Activated naive CD8-positive, alpha-beta T cell treated with anti-CD3 and anti-CD28 coated beads, Interleukin-2, amount 50 U/mL, for 24 hours (primary cell): ENCODE results near the gene SPOCK1.

Experiments
- ATAC-seq: fragments of 150-1000 bp; cut with Tn5 transposase; one replicate; pipeline ENCODE4 v1.10.0; 2021
- DNase-seq: peaks from one replicate; pipeline ENCODE4 v3.0.0; 2021
- H3K27ac Mint-ChIP-seq: one replicate; pipeline ENCODE4 v1.8.0; 2021; ENCODE audit warnings: mild to moderate bottlenecking, mixed read lengths
- H3K27me3 Mint-ChIP-seq: one replicate; pipeline ENCODE4 v1.8.0; 2021; ENCODE audit warnings: mixed read lengths
- H3K36me3 Mint-ChIP-seq: one replicate; pipeline ENCODE4 v1.8.0; 2021; ENCODE audit warnings: low read depth, mixed read lengths
- H3K4me1 Mint-ChIP-seq: one replicate; pipeline ENCODE4 v1.8.0; 2021; ENCODE audit warnings: mixed read lengths
- H3K4me3 Mint-ChIP-seq: one replicate; pipeline ENCODE4 v1.8.0; 2021; ENCODE audit warnings: mild to moderate bottlenecking, moderate library complexity, mixed read lengths
- H3K9me3 Mint-ChIP-seq: one replicate; pipeline ENCODE4 v1.8.0; 2021; ENCODE audit warnings: mixed read lengths

SPOCK1 gene

DNA sequence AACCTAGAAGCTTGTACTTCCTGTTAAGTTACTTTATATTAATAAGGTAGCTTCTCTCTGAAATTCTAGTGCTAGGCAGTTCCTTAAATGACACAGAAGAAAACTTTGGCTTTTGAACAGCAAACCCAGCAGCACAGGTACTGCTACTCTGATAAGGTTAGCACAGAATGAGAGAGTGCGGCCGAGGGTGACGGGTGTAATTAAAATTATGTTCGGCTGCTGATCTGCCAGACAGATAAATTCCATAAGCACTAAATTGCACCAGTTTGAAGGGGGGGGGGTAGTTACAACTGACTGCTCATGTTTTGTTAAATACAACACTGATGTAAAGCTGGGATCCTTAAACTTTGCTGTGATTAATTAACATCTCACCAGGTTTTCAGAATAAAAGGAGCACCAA lies 475.1 kb downstream of the SPOCK1 start:
- Mint-ChIP-seq H3K9me3 (no peaks in the 10 kb centered on the region), H3K4me1 (no peaks in the 10 kb centered on the region), H3K36me3 (no peaks in the 10 kb centered on the region), H3K4me3 (no peak overlapping the region), H3K27me3 (peaks cover 5% of the 10 kb centered on the region), H3K27ac (no peak overlapping the region)
- DNase-seq (no peak), ATAC-seq (no peak)

GRCh38 chr5:137023371-137023770 lies 475.8 kb downstream of the SPOCK1 start:
- Mint-ChIP-seq H3K4me3 (no peak overlapping the region), H3K27ac (no peak overlapping the region), H3K9me3 (no peaks in the 10 kb centered on the region), H3K4me1 (no peaks in the 10 kb centered on the region), H3K36me3 (no peaks in the 10 kb centered on the region), H3K27me3 (peaks cover 5% of the 10 kb centered on the region)
- DNase-seq (no peak), ATAC-seq (no peak)

DNA sequence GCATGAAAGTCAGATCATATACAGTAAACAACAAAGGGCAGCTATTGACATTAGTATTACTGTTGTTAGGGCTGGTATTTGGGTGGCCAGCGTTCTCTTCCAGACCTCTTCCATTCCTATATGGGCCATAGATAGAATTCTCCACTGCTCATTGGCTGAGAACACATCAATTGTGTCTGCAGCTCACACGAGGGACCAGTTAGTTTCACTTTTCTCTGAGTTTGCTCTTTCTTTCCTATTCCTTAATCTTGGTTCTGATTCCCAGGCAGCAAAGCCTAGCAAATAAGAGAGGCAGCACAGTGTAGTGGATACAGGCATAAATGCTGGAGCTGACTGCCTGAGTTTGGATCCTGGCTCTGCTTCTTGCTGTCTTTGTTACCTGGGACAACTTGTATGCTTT lies 476.4 kb downstream of the SPOCK1 start:
- ATAC-seq (no peak), DNase-seq (no peak)
- Mint-ChIP-seq H3K27me3 (peaks cover 5% of the 10 kb centered on the region), H3K27ac (no peak overlapping the region), H3K4me3 (no peak overlapping the region), H3K4me1 (no peaks in the 10 kb centered on the region), H3K36me3 (no peaks in the 10 kb centered on the region), H3K9me3 (no peaks in the 10 kb centered on the region)

- H3K27ac Mint-ChIP-seq: no peak overlapping the region
- no peaks in the 10 kb centered on the region for H3K4me1 Mint-ChIP-seq
- no peaks in the 10 kb centered on the region for H3K36me3 Mint-ChIP-seq
- no peaks in the 10 kb centered on the region for H3K9me3 Mint-ChIP-seq
- DNase-seq: no peak
- ATAC-seq: no peak
- peaks cover 5% of the 10 kb centered on the region for H3K27me3 Mint-ChIP-seq
- H3K4me3 Mint-ChIP-seq: no peak overlapping the region
These were observed 477.1 kb downstream of the SPOCK1 start for GRCh38 chr5:137022043-137022442.

DNA sequence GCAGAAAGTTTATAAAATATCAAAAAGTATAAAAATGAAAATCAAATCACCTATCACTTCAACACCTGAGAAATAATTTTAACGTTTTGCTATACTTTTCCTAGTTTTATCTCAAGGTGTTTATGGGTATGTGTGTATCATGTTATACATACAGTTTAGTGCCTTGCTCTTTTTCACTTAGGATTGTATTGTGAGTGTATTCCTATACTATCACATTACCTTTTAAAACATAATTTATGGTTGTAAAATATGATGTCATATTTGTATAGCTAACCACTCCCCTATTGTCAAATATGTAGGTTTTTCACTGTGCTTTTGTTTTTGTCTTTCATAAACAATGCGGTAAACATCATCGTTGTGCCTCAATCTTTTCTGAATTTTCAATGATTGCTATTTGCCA lies 479.9 kb downstream of the SPOCK1 start:
- ATAC-seq (no peak), DNase-seq (no peak)
- H3K27ac Mint-ChIP-seq: no peak overlapping the region
- no peaks in the 10 kb centered on the region for H3K4me1 Mint-ChIP-seq
- H3K4me3 Mint-ChIP-seq: no peak overlapping the region
- H3K9me3 Mint-ChIP-seq: no peaks in the 10 kb centered on the region
- no peaks in the 10 kb centered on the region for H3K36me3 Mint-ChIP-seq
- no peaks in the 10 kb centered on the region for H3K27me3 Mint-ChIP-seq

GRCh38 chr5:137016783-137017324 lies 482.3 kb downstream of the SPOCK1 start:
- H3K36me3 Mint-ChIP-seq: no peaks in the 10 kb centered on the region
- H3K4me3 Mint-ChIP-seq: no peak overlapping the region
- DNase-seq: no peak
- no peaks in the 10 kb centered on the region for H3K4me1 Mint-ChIP-seq
- ATAC-seq: no peak
- H3K27me3 Mint-ChIP-seq: peaks cover 2% of the 10 kb centered on the region
- H3K27ac Mint-ChIP-seq: no peak overlapping the region
- H3K9me3 Mint-ChIP-seq: peaks cover 3% of the 10 kb centered on the region

GRCh38 chr5:137015540-137016116 lies 483.5 kb downstream of the SPOCK1 start:
- ATAC-seq: no peak
- no peaks in the 10 kb centered on the region for H3K36me3 Mint-ChIP-seq
- no peaks in the 10 kb centered on the region for H3K4me1 Mint-ChIP-seq
- DNase-seq: no peak
- peaks cover 3% of the 10 kb centered on the region for H3K9me3 Mint-ChIP-seq
- H3K4me3 Mint-ChIP-seq: no peak overlapping the region
- peaks cover 2% of the 10 kb centered on the region for H3K27me3 Mint-ChIP-seq
- H3K27ac Mint-ChIP-seq: no peak overlapping the region

- Mint-ChIP-seq H3K27me3 (peaks cover 2% of the 10 kb centered on the region), H3K4me3 (no peak overlapping the region), H3K4me1 (no peaks in the 10 kb centered on the region), H3K36me3 (no peaks in the 10 kb centered on the region), H3K9me3 (peaks cover 3% of the 10 kb centered on the region), H3K27ac (no peak overlapping the region)
- ATAC-seq (no peak), DNase-seq (no peak)
These were observed 484.4 kb downstream of the SPOCK1 start for GRCh38 chr5:137014731-137015130.

- no peaks in the 10 kb centered on the region for H3K4me1 Mint-ChIP-seq
- H3K27me3 Mint-ChIP-seq: peaks cover 2% of the 10 kb centered on the region
- H3K4me3 Mint-ChIP-seq: no peak overlapping the region
- no peak for ATAC-seq
- no peak for DNase-seq
- peaks cover 3% of the 10 kb centered on the region for H3K9me3 Mint-ChIP-seq
- no peak overlapping the region for H3K27ac Mint-ChIP-seq
- no peaks in the 10 kb centered on the region for H3K36me3 Mint-ChIP-seq
These were observed 488.9 kb downstream of the SPOCK1 start for GRCh38 chr5:137010226-137010625.

DNA sequence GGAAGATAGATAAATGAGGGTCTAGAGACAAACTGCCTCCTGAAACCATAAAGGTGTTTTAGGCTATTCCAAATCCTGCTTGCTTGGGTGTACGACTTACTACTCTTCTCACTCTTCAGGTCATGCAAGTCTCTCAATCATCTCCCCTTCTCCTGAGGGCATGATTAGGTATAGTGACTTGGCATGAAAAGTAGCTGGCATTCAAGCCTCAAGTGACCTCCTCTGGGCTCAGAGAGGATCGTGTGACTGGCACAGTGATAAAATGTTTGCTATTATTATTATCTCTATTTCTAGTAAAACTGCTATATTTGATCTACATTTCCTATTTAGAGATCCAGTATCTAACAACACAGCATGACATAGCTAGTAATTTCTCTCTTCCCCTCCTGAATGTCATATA lies 494.8 kb downstream of the SPOCK1 start:
- Mint-ChIP-seq H3K4me1 (no peaks in the 10 kb centered on the region), H3K4me3 (no peak overlapping the region), H3K27ac (no peak overlapping the region), H3K36me3 (no peaks in the 10 kb centered on the region), H3K9me3 (no peaks in the 10 kb centered on the region), H3K27me3 (no peaks in the 10 kb centered on the region)
- no peak for DNase-seq
- ATAC-seq: no peak

DNA sequence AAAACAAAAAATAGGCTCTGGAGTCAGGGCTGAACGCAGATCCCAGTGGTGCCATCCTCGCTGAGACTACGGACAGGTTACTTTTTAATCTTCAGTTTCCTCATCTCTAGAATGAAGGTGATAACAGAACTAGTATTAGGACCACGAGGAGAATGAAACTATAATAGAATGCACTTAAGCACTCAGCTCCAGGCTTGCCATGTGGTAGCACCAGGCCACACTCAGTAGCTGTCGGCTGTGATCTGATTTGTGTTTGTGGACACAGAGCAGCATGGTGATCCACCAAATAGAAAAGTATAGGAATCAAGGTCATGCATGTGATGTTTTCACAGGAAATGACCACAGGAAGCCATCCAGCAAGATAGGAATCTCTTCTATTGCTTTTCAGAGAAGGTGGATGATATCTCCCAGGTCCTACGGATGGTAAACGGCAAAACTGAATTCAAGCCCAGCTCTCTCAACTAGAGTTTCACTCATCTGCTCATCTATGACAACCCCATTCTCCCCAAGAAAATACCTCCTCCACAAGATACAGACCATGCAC lies 498.0 kb downstream of the SPOCK1 start:
- H3K4me1 Mint-ChIP-seq: no peaks in the 10 kb centered on the region
- DNase-seq (no peak), ATAC-seq (no peak)
- H3K9me3 Mint-ChIP-seq: no peaks in the 10 kb centered on the region
- H3K4me3 Mint-ChIP-seq: no peak overlapping the region
- H3K27me3 Mint-ChIP-seq: no peaks in the 10 kb centered on the region
- H3K27ac Mint-ChIP-seq: no peak overlapping the region
- H3K36me3 Mint-ChIP-seq: no peaks in the 10 kb centered on the region

- Mint-ChIP-seq H3K4me3 (no peak overlapping the region), H3K4me1 (no peaks in the 10 kb centered on the region), H3K9me3 (no peaks in the 10 kb centered on the region), H3K27ac (no peak overlapping the region), H3K27me3 (no peaks in the 10 kb centered on the region), H3K36me3 (no peaks in the 10 kb centered on the region)
- DNase-seq: no peak
- ATAC-seq: no peak
These were observed 499.3 kb downstream of the SPOCK1 start for GRCh38 chr5:136999787-137000186.

DNA sequence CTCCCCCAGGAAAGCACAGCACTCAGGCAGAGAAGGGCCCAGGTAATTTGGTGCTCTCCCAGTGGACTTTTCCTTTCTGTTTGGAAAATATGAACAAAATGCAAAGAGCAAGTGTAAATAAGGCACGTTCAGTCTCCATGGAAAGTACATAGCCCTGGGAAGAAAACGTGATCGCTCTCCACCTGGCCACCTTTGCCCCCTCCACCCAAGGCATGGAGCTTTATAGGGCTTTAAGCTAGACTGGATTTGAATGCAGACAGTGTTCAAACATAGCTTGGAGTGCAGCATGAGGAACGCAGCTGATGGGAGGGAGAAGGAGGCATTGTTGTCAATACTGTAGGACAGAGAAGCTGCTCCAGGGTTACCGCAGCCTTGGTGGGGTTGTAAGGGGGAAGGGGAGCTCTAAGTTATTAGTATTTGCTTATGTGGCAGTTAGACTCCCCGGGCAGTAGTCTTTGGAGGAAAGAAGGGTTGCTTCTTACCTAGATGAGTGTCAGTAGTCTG lies 500.2 kb downstream of the SPOCK1 start:
- H3K9me3 Mint-ChIP-seq: no peaks in the 10 kb centered on the region
- H3K27me3 Mint-ChIP-seq: no peaks in the 10 kb centered on the region
- no peaks in the 10 kb centered on the region for H3K36me3 Mint-ChIP-seq
- H3K27ac Mint-ChIP-seq: no peak overlapping the region
- no peak for ATAC-seq
- H3K4me3 Mint-ChIP-seq: no peak overlapping the region
- no peaks in the 10 kb centered on the region for H3K4me1 Mint-ChIP-seq
- no peak for DNase-seq

DNA sequence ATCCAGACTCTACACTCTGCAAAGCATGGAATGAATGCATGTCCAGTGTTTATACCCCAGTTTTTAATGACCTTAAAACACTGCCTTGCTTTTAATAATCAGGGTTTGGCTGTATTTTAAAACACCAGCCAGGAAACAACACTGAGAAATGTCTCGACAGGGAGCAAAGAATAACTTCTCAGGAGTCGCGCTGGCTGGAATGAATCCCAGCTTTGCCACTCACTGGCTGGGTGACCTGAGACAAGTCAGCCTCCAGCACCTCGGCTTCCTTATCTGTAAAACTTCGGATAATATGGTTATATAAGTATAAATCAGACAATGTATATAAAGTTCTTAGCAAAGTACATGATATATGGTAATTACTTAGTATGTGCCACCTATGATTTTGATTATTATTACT lies 505.0 kb downstream of the SPOCK1 start:
- H3K27me3 Mint-ChIP-seq: no peaks in the 10 kb centered on the region
- no peak for ATAC-seq

DNA sequence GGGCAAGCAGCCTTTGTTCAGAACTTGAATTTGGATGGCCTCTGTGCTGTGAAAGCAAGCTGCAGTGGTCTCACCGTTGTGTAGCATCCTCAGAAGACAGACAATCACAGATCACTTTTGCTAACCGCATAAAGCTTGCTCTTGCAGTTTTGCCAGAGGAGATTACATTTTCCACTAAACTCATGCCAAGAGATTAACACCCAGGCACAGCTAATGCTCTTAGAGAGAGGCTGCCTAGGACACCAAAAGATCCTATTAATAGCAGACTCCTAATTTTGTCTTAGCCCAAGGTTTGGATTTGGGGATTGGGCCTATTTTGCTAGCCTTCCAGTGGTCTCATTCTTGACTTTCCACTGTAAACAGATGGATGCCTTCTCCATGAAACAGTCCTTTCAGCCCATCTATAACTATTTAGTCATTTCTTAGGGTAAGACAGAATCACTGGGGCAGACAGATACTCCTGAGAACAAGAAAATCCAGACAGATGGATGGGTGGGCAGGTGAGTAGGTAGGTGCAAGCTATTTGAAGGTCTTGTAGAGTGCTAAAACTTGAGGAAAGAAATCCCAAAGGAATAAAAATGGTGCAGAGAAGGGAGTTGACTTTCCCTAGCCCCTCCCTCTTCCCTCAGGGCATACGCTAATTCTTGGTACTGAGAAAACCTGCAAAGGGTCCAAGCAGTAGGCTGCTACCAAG lies 506.2 kb downstream of the SPOCK1 start:
- Mint-ChIP-seq H3K27me3 (no peaks in the 10 kb centered on the region), H3K27ac (no peak overlapping the region)

More for the DNA sequence above, 505.0 kb downstream of the SPOCK1 start:
- Mint-ChIP-seq H3K4me1 (no peaks in the 10 kb centered on the region), H3K9me3 (no peaks in the 10 kb centered on the region), H3K36me3 (no peaks in the 10 kb centered on the region), H3K27ac (no peak overlapping the region), H3K4me3 (no peak overlapping the region)
- DNase-seq: no peak

More for the DNA sequence above, 506.2 kb downstream of the SPOCK1 start:
- H3K4me3 Mint-ChIP-seq: no peak overlapping the region
- H3K9me3 Mint-ChIP-seq: no peaks in the 10 kb centered on the region
- H3K4me1 Mint-ChIP-seq: no peaks in the 10 kb centered on the region
- DNase-seq (no peak), ATAC-seq (no peak)
- no peaks in the 10 kb centered on the region for H3K36me3 Mint-ChIP-seq
